ENCODE data around the gene CTXN1. TPM values are rescaled to one million over a fixed set of nuclear protein-coding genes. Genes with fewer than 3 reads are reported as not detected.

The CTXN1 gene
- total RNA-seq, 1 donor from 2014 or later = 55.9 TPM

DNA sequence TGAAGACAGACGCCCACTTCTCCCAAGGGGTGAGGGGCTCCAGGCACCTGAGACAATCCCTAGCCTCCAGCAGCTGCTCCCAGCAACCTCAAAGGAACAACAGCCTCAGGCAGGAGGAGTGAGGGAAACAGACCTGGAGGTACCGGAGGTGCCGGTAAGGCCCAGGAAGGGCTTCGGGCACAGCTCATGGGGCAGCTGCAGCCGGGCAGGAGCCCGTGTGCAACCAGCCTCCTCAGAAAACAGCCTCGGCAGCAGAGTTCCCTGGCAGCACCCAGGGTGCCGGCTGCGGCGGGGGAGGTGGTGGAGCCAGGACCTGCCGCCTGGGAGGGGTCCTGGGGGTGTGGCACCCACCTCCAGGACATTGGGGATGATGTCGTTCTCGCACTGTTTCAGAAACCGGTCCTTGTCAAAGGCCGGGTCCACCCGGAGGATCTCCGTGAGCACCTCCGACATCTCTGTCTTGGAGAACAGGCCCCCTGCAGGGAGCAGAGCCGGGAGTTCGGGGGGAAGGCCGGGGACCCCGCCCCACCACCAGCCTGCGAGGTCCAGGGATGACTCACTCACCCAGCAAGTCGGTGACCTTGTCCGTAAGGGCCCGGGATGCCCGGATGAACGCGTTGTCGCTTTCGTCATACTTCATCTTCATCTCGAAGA, 6.5 kb upstream of the CTXN1 start:
- FAIRE-seq (no peak), DNase-seq (ENCODE audit: low read depth) (no peak)
- no peak overlapping the region for H3K4me3 ChIP-seq (ENCODE audit: insufficient read depth, low read depth, low read length)
- H3K4me1 Mint-ChIP-seq (ENCODE audit: low read depth, unreplicated experiment) = peaks cover 11% of the 10 kb centered on the region
- H3K9ac ChIP-seq (ENCODE audit: low read length) = no peak overlapping the region
- no peak overlapping the region for H3K27ac Mint-ChIP-seq (ENCODE audit: unreplicated experiment)
- H3K36me3 Mint-ChIP-seq (ENCODE audit: low read depth, unreplicated experiment) = peaks cover 7% of the 10 kb centered on the region
- H3K27me3 ChIP-seq (ENCODE audit: insufficient read depth, low read length) = no peaks in the 10 kb centered on the region
- H3K4me2 ChIP-seq (ENCODE audit: low read length) = no peak overlapping the region
- H2AFZ ChIP-seq (ENCODE audit: low read depth, low read length) = no peak overlapping the region
- H3K27ac ChIP-seq (ENCODE audit: low read depth, low read length) = no peak overlapping the region
- H3K9me3 Mint-ChIP-seq (ENCODE audit: unreplicated experiment) = no peaks in the 10 kb centered on the region
- peaks cover 12% of the 10 kb centered on the region for H3K36me3 ChIP-seq (ENCODE audit: insufficient read depth, low read length)
- no peaks in the 10 kb centered on the region for H3K9me3 ChIP-seq (ENCODE audit: insufficient read depth, low read depth, low read length)
- no peak overlapping the region for H3K4me3 Mint-ChIP-seq (ENCODE audit: unreplicated experiment)
- peaks cover 26% of the 10 kb centered on the region for H3K4me1 ChIP-seq (ENCODE audit: insufficient read depth, low read length)
- H3K79me2 ChIP-seq (ENCODE audit: insufficient read depth, low read length) = no peaks in the 10 kb centered on the region
- peaks cover 16% of the 10 kb centered on the region for H4K20me1 ChIP-seq (ENCODE audit: insufficient read depth, low read length)
- no peak for TF ChIP-seq EZH2 (IDR thresholded peaks at IDR 0.05; ENCODE audit: insufficient read depth, low read length)
- TF ChIP-seq, protein P1, sequence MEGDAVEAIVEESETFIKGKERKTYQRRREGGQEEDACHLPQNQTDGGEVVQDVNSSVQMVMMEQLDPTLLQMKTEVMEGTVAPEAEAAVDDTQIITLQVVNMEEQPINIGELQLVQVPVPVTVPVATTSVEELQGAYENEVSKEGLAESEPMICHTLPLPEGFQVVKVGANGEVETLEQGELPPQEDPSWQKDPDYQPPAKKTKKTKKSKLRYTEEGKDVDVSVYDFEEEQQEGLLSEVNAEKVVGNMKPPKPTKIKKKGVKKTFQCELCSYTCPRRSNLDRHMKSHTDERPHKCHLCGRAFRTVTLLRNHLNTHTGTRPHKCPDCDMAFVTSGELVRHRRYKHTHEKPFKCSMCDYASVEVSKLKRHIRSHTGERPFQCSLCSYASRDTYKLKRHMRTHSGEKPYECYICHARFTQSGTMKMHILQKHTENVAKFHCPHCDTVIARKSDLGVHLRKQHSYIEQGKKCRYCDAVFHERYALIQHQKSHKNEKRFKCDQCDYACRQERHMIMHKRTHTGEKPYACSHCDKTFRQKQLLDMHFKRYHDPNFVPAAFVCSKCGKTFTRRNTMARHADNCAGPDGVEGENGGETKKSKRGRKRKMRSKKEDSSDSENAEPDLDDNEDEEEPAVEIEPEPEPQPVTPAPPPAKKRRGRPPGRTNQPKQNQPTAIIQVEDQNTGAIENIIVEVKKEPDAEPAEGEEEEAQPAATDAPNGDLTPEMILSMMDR (IDR thresholded peaks at IDR 0.05; ENCODE audit: insufficient read depth, low read depth, low read length) = no peak
- no peaks in the 10 kb centered on the region for H3K27me3 Mint-ChIP-seq (ENCODE audit: low read depth, unreplicated experiment)

DNA sequence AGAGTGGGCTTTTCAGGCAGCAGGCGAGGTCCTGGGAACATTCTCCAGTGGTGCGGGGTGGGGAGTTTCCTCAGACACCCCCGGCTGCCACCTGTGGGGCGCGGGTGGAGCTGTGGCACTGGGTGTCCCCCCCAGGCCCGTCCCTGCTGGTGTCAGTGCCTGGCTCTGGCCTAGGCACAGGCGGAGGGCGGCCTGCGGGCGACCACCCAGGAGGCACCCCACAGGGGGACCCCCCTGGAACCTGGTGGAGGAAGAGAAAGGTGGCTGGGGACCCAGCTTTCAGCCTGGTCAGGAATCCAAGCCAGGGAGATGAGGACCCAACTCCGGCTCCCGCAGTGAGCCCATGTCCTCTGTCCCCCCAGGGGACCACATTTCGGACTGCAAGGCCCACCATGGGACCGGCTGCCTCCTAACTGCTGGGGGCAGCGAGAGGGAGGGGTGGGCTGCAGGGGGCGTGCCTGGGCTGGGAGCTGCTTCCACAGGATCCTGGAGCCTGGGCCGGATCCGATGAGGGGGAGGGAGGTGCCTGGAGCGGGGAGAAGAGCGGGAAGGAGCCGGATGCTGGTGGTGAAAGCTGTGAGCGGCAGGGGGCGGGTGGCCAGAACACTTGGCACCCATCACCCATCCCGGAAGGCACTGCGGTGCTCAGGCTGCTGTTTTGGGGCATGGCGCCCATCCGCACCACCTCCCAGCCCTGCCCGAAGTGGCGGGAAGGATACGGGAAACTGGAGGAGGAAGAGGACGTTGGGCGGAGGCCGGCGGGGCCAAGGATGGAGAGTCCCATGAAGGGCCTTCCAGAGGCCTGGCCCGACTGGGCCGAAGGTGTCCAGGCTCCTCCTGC, 5.5 kb upstream of the CTXN1 start:
- no peaks in the 10 kb centered on the region for H3K79me2 ChIP-seq (ENCODE audit: insufficient read depth, low read length)
- H3K36me3 ChIP-seq (ENCODE audit: insufficient read depth, low read length) = peaks cover 9% of the 10 kb centered on the region
- H3K9me3 Mint-ChIP-seq (ENCODE audit: unreplicated experiment) = no peaks in the 10 kb centered on the region

More for the DNA sequence above, 5.5 kb upstream of the CTXN1 start:
- H3K9ac ChIP-seq (ENCODE audit: low read length) = no peak overlapping the region
- H3K27me3 ChIP-seq (ENCODE audit: insufficient read depth, low read length) = no peaks in the 10 kb centered on the region
- no peak overlapping the region for H3K4me2 ChIP-seq (ENCODE audit: low read length)
- no peak for TF ChIP-seq EZH2 (IDR thresholded peaks at IDR 0.05; ENCODE audit: insufficient read depth, low read length)
- TF ChIP-seq, protein P1 (IDR thresholded peaks at IDR 0.05; ENCODE audit: insufficient read depth, low read depth, low read length) = no peak
- H3K27ac ChIP-seq (ENCODE audit: low read depth, low read length) = no peak overlapping the region
- no peak overlapping the region for H2AFZ ChIP-seq (ENCODE audit: low read depth, low read length)
- H4K20me1 ChIP-seq (ENCODE audit: insufficient read depth, low read length) = peaks cover 16% of the 10 kb centered on the region
- no peak overlapping the region for H3K4me3 ChIP-seq (ENCODE audit: insufficient read depth, low read depth, low read length)
- FAIRE-seq = no peak
- no peaks in the 10 kb centered on the region for H3K9me3 ChIP-seq (ENCODE audit: insufficient read depth, low read depth, low read length)
- no peak overlapping the region for H3K27ac Mint-ChIP-seq (ENCODE audit: unreplicated experiment)
- no peak overlapping the region for H3K4me3 Mint-ChIP-seq (ENCODE audit: unreplicated experiment)
- peaks cover 28% of the 10 kb centered on the region for H3K4me1 ChIP-seq (ENCODE audit: insufficient read depth, low read length)
- H3K36me3 Mint-ChIP-seq (ENCODE audit: low read depth, unreplicated experiment) = peaks cover 8% of the 10 kb centered on the region
- no peak for DNase-seq (ENCODE audit: low read depth)
- H3K27me3 Mint-ChIP-seq (ENCODE audit: low read depth, unreplicated experiment) = no peaks in the 10 kb centered on the region
- peaks cover 12% of the 10 kb centered on the region for H3K4me1 Mint-ChIP-seq (ENCODE audit: low read depth, unreplicated experiment)
